Astrocyte (in vitro differentiated cells and primary cell): ENCODE measurements around the gene SP140. TPM values are rescaled to one million over a fixed set of nuclear protein-coding genes. Genes with fewer than 3 reads are reported as not detected.

Experiments used
- DNase-seq: peaks from one replicate; pipeline ENCODE4 v3.0.0-alpha.2; 2010; ENCODE audit warnings: low read depth
- FAIRE-seq: peaks from 2 replicates; lab custom pipeline; 2011; peaks lifted over from hg19 to GRCh38; lab: Jason Lieb, UNC
- H2AFZ ChIP-seq: 2 replicates; pipeline ENCODE4 v1.6.0; 2012; ENCODE audit warnings: low read depth, low read length, inconsistent platforms
- H3K27ac ChIP-seq: 2 replicates; pipeline ENCODE4 v1.5.1; 2011; ENCODE audit warnings: low read depth, low read length, inconsistent platforms
- H3K27me3 ChIP-seq: 2 replicates; pipeline ENCODE4 v1.6.0; 2011; ENCODE audit warnings: low read length, inconsistent platforms; ENCODE audit not compliant: insufficient read depth
- H3K36me3 ChIP-seq: 2 replicates; pipeline ENCODE4 v1.5.1; 2011; ENCODE audit warnings: low read length, inconsistent platforms; ENCODE audit not compliant: insufficient read depth
- H3K4me1 ChIP-seq: 2 replicates; pipeline ENCODE4 v1.5.1; 2011; ENCODE audit warnings: low read length, inconsistent platforms; ENCODE audit not compliant: insufficient read depth
- H3K4me2 ChIP-seq: 2 replicates; pipeline ENCODE4 v1.6.0; 2012; ENCODE audit warnings: low read length, inconsistent platforms
- H3K4me3 ChIP-seq: 2 replicates; pipeline ENCODE4 v1.5.1; 2011; ENCODE audit warnings: low read depth, mild to moderate bottlenecking, low read length, inconsistent platforms; ENCODE audit not compliant: insufficient read depth
- H3K79me2 ChIP-seq: 2 replicates; pipeline ENCODE4 v1.6.0; 2012; ENCODE audit warnings: mild to moderate bottlenecking, low read length, inconsistent platforms; ENCODE audit not compliant: insufficient read depth
- H3K9ac ChIP-seq: 2 replicates; pipeline ENCODE4 v1.6.0; 2012; ENCODE audit warnings: mild to moderate bottlenecking, low read length, inconsistent platforms
- H3K9me3 ChIP-seq: 2 replicates; pipeline ENCODE4 v1.5.1; 2012; ENCODE audit warnings: low read depth, mild to moderate bottlenecking, low read length, inconsistent platforms; ENCODE audit not compliant: insufficient read depth
- H4K20me1 ChIP-seq: 2 replicates; pipeline ENCODE4 v1.6.0; 2012; ENCODE audit warnings: low read length, inconsistent platforms; ENCODE audit not compliant: insufficient read depth
- H3K27ac Mint-ChIP-seq: one replicate; pipeline ENCODE4 v1.8.0; 2021; ENCODE audit warnings: mild to moderate bottlenecking, mixed read lengths; ENCODE audit not compliant: unreplicated experiment
- H3K27me3 Mint-ChIP-seq: one replicate; pipeline ENCODE4 v1.8.0; 2021; ENCODE audit warnings: low read depth, mixed read lengths; ENCODE audit not compliant: unreplicated experiment
- H3K36me3 Mint-ChIP-seq: one replicate; pipeline ENCODE4 v1.8.0; 2021; ENCODE audit warnings: low read depth, mixed read lengths; ENCODE audit not compliant: unreplicated experiment
- H3K4me1 Mint-ChIP-seq: one replicate; pipeline ENCODE4 v1.8.0; 2021; ENCODE audit warnings: low read depth, mixed read lengths; ENCODE audit not compliant: unreplicated experiment
- H3K4me3 Mint-ChIP-seq: one replicate; pipeline ENCODE4 v1.8.0; 2021; ENCODE audit warnings: mild to moderate bottlenecking, moderate library complexity, mixed read lengths; ENCODE audit not compliant: unreplicated experiment
- H3K9me3 Mint-ChIP-seq: one replicate; pipeline ENCODE4 v1.8.0; 2021; ENCODE audit warnings: mild to moderate bottlenecking, mixed read lengths; ENCODE audit not compliant: unreplicated experiment
- CTCF ChIP-seq: IDR thresholded peaks from 2 replicates; pipeline ENCODE4 v1.5.1; 2011; ENCODE audit warnings: low read depth, mild to moderate bottlenecking, inconsistent platforms, low read length, moderate library complexity; ENCODE audit not compliant: insufficient read depth
- EZH2 ChIP-seq: IDR thresholded peaks from 2 replicates; pipeline ENCODE4 v1.6.1; 2012; ENCODE audit warnings: mild to moderate bottlenecking, low read length, inconsistent platforms; ENCODE audit not compliant: insufficient read depth
- total RNA-seq: library from RNA; stranded (reverse); gene quantifications from 2 replicates; pipeline ENCODE4 v1.2.1, GENCODE V29; 2021

The SP140 gene
- total RNA-seq, 1 donor from 2014 or later = 18.5 TPM

- no peak overlapping the region for H3K4me2 ChIP-seq
- no peaks in the 10 kb centered on the region for H3K4me1 ChIP-seq
- DNase-seq (no peak), FAIRE-seq (no peak)
- H3K9me3 ChIP-seq = no peaks in the 10 kb centered on the region
- peaks cover 5% of the 10 kb centered on the region for H3K36me3 ChIP-seq
- H3K27me3 ChIP-seq = no peaks in the 10 kb centered on the region
- H3K27ac ChIP-seq = no peak overlapping the region
- Mint-ChIP-seq H3K27ac (no peak overlapping the region), H3K36me3 (peaks cover 41% of the 10 kb centered on the region), H3K9me3 (no peaks in the 10 kb centered on the region), H3K27me3 (no peaks in the 10 kb centered on the region), H3K4me1 (peaks cover 8% of the 10 kb centered on the region), H3K4me3 (no peak overlapping the region)
- TF ChIP-seq EZH2 (no peak), CTCF (no peak)
- no peak overlapping the region for H3K4me3 ChIP-seq
- H3K9ac ChIP-seq = no peak overlapping the region
- no peak overlapping the region for H2AFZ ChIP-seq
- H3K79me2 ChIP-seq = no peaks in the 10 kb centered on the region
- H4K20me1 ChIP-seq = no peaks in the 10 kb centered on the region
Measured at GRCh38 chr2:230362030-230362691, 136.6 kb downstream of the SP140 start.

Other genes starting within 250 kb of the SP140 start
- gene SLC16A14, start 156.8 kb upstream of the SP140 start, total RNA-seq = 3.5 and 4.2 TPM in 2 replicates
- gene SP110, start 5.8 kb upstream of the SP140 start, total RNA-seq = 61.7 and 69.3 TPM in 2 replicates
- 32.2 and 36.8 TPM in 2 replicates for gene SP140L, start 101.5 kb downstream of the SP140 start, total RNA-seq
- 169 and 186 TPM in 2 replicates for gene SP100, start 190.5 kb downstream of the SP140 start, total RNA-seq